ENCODE data around the gene NPTX1.

Gene NPTX1

DNA sequence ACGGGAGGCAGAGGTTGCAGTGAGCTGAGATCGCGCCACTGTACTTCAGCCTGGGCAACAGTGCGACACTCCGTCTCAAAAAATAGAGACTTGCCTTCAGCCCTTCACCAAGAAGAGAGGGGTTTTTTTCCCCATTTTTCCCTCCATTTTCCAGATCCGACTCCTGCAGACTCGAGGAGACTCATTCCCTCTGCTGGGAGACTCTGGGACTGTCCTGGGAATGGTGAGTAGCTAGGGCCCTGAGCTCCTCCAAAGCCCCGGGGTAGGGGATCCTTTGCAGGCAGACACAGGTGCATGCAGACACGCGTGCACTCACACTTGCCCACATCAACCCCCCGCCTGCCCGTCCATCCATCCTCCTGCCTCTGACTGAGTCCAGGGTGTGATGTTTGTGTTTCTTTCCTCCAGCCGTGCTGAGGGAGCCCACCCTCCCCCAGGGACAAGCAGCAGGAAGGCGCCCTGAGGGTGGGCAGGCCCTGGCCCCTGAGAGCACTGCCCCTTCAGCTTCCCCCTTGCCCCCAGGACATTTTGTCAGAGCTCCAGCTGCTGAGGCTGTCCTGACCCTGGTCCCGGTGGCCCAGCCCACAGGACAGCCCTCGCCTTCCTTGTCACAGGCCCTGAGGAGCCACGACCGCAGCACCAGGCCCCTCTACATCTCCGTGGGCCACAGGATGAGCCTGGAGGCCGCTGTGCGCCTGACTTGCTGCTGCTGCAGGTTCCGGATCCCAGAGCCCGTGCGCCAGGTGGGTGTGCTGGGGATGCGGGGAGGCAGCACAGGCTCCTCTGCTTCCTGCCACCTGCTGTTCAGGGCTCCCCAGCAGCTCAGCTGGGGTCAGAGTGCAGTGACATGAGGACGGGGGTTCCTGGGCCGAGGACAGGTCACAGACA, 51.3 kb downstream of the NPTX1 start:
- no peak for DNase-seq

- DNase-seq: no peak
Measured at GRCh38 chr17:80424261-80424660, 52.1 kb downstream of the NPTX1 start.

DNA sequence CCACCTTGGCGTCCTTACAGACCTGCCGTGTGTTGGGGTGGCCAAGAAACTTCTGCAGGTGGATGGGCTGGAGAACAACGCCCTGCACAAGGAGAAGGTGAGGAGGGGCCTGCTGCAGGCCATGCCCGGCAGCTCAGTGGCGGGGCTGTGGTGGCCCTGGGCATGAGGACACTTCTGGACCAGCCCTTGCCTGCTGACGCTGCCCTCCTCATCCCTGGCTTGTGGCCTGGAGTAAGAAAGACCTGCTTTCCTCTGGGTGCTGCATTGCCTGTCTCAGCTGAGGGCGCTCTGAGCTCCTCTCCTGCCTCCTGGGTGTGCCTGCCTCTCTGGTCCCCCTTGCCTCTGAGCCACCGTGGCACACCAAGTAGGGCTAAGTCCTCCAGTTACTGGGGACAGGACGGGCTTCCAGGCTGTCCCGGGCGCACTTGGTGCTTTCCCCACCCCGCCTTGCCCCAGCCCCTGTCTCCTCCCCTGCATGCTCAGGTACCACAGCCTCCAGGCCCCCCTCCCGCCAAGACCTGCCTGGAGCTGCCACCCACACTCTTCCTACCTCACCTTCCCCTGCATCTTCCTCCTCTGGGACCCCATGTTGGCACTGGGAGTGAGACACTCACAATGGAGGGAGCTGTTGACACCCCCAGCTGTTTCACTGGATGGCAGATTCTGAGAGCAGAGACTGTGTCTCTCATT, 52.7 kb downstream of the NPTX1 start:
- no peak for DNase-seq

DNA sequence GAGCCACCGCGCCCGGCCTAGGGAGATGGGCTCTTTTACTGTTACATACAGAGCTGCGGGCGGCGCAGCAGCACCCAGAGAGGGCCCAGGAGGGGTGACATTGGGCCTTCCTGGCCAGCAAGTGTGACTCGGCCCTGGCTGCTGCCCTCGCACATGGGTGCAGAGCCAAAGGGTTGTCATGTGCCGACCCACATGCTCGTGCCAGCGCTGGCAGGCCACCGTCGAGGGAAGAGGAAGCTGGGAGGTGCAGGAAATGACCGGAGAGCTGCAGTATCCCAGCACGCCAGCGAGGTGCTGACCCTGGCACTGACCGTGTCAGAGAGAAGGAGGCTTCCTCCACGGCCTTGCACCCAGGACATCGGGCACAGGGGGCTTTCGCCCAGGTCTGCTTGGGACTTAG, 53.4 kb downstream of the NPTX1 start:
- no peak for DNase-seq

DNA sequence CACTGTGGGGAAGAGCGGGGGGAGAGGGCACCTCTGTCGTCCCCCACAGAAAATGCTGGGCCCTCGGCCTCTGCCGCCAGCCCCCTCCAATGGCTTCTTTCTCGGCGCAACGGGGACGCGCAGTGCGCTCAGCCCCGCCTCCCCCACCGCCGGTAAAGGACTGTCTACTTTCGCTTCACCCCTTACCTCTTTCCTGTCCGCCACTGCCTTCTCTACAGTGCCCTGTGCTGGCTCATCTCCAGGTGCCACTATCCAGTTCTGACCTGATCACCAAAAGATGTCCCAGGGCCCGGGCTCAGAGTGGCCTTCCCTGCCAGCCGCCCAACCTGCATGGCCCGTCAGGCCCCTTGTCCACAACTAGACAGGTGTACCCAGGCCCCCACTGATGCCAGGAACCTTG, 54.1 kb downstream of the NPTX1 start:
- DNase-seq: no peak

DNA sequence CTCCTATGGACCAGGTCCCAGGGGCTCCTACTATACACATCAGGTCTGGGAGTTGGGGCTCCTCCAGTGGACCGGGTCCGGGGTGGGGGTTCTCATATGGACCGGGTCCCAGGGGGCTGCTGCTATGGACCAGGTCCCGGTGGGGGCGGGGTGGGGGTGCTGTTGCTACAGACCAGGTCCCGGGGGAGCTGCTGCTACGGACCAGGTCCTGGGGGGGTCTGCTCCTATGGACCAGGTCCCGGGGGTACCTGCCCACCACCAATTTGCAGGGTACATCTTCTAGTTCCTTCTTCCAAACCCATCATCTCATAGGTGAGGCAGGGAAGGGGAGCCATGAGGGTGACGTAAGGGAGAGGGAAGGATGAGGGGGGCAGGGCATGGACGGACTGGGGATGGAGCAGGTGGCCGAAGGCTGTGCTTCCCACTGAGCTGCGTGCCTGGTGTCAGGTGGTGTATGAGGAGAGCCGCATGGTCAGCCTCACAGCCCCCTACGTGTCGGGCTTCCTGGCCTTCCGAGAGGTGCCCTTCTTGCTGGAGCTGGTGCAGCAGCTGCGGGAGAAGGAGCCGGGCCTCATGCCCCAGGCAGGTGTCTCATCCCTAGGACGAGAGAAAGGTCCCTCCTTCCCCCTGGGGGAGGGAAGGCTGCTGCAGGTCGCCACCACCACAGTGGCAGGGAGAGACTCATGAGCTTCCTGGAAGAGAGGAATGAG, 54.9 kb downstream of the NPTX1 start:
- no peak for DNase-seq

DNA sequence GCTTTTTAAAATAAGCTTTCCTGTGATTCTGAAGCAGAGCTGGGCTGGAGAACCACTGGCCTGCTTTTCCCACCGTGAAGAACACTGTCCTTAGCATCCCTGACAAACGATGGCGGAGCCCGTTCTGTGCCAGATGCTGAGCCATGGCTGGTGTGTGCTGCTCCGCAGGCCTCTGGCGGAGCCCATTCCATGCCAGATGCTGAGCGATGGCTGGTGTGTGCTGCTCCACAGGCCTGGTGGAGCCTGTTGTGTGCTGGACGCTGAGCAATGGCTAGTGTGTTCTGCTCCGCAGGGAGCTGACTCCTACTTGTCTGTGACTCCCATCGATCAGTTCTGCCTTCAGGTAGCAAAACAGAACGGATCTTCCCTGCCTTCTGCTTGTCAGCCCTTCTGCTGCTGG, 57.2 kb downstream of the NPTX1 start:
- no peak for DNase-seq

GRCh38 chr17:80418589-80418988, 57.8 kb downstream of the NPTX1 start:
- DNase-seq: no peak

Measured in fibroblast of skin of back (primary cell).